Activated CD4-positive, alpha-beta T cell treated with anti-CD3 and anti-CD28 coated beads, Interleukin-2, amount 10 ng/mL, durations not matched to agents 7 days and 5 days (primary cell): ENCODE data around the gene OPTC. TPM values are rescaled to one million over a fixed set of nuclear protein-coding genes. Genes with fewer than 3 reads are reported as not detected.
"Not testable (repeated sequence)": the region's sequence is repeated elsewhere in the genome, so short reads cannot be mapped to it uniquely, and the experiment has no call there.

ENCODE experiments used
- CTCF ChIA-PET: fragments of 350-600 bp; sonication (Branson Sonifier 250); formaldehyde crosslinking; loops from one replicate; lab custom pipeline; 2021; ENCODE audit warnings: antibody characterized with exemption; lab: Charles Lee
- POLR2A ChIA-PET: fragments of 350-600 bp; sonication (Branson Sonifier 250); formaldehyde crosslinking; loops from one replicate; lab custom pipeline; 2021; ENCODE audit warnings: antibody characterized with exemption; lab: Charles Lee
- DNase-seq: peaks from one replicate; pipeline ENCODE4 v3.0.0-alpha.2; 2020
- H3K27ac Mint-ChIP-seq: one replicate; pipeline ENCODE4 v1.8.0; 2021; ENCODE audit warnings: mild to moderate bottlenecking, moderate library complexity, mixed read lengths
- H3K27me3 Mint-ChIP-seq: one replicate; pipeline ENCODE4 v1.8.0; 2021; ENCODE audit warnings: mixed read lengths
- H3K36me3 Mint-ChIP-seq: one replicate; pipeline ENCODE4 v1.8.0; 2021; ENCODE audit warnings: low read depth, mixed read lengths
- H3K4me1 Mint-ChIP-seq: one replicate; pipeline ENCODE4 v1.8.0; 2021; ENCODE audit warnings: mixed read lengths
- H3K4me3 Mint-ChIP-seq: one replicate; pipeline ENCODE4 v1.8.0; 2021; ENCODE audit warnings: mild to moderate bottlenecking, moderate library complexity, mixed read lengths
- H3K9me3 Mint-ChIP-seq: one replicate; pipeline ENCODE4 v1.8.0; 2021; ENCODE audit warnings: mixed read lengths
- total RNA-seq, 2 experiments: library from RNA; stranded (reverse); gene quantifications; one replicate each; pipeline ENCODE4 v1.2.3, GENCODE V29; 2021

Gene OPTC
- total RNA-seq, 2 experiments from 2014 or later, result not detected

- Mint-ChIP-seq H3K27me3 (peaks cover 24% of the 10 kb centered on the region), H3K9me3 (no peaks in the 10 kb centered on the region)
Measured at GRCh38 chr1:203456577-203456976, 37.4 kb upstream of the OPTC start.

GRCh38 chr1:203458078-203458477 lies 35.9 kb upstream of the OPTC start:
- CTCF ChIA-PET, result no interaction called here

More at GRCh38 chr1:203456577-203456976, 37.4 kb upstream of the OPTC start:
- Mint-ChIP-seq H3K27ac (no peak overlapping the region), H3K4me1 (no peaks in the 10 kb centered on the region), H3K4me3 (no peak overlapping the region), H3K36me3 (no peaks in the 10 kb centered on the region)
- ChIA-PET CTCF (interaction anchor here (1.1 kb wide), 1 partner anchor 215 kb away, joined by 3 read pairs; no protein-coding TSS in a partner anchor), POLR2A (no interaction called here)
- no peak for DNase-seq

GRCh38 chr1:203459671-203460201 lies 34.2 kb upstream of the OPTC start:
- Mint-ChIP-seq H3K9me3 (no peaks in the 10 kb centered on the region), H3K36me3 (no peaks in the 10 kb centered on the region), H3K4me3 (no peak overlapping the region), H3K27ac (no peak overlapping the region), H3K27me3 (peaks cover 24% of the 10 kb centered on the region), H3K4me1 (no peaks in the 10 kb centered on the region)
- POLR2A ChIA-PET, result no interaction called here
- DNase-seq, result no peak
- CTCF ChIA-PET, result interaction anchor here (0.6 kb wide), 1 partner anchor 358 kb away, joined by 3 read pairs; no protein-coding TSS in a partner anchor

More at GRCh38 chr1:203458078-203458477, 35.9 kb upstream of the OPTC start:
- Mint-ChIP-seq H3K4me3 (no peak overlapping the region), H3K9me3 (no peaks in the 10 kb centered on the region), H3K36me3 (no peaks in the 10 kb centered on the region), H3K27ac (no peak overlapping the region), H3K27me3 (peaks cover 24% of the 10 kb centered on the region), H3K4me1 (no peaks in the 10 kb centered on the region)
- POLR2A ChIA-PET, result no interaction called here
- no peak for DNase-seq

GRCh38 chr1:203461717-203462116 lies 32.2 kb upstream of the OPTC start:
- DNase-seq, result no peak
- Mint-ChIP-seq H3K27ac (no peak overlapping the region), H3K36me3 (no peaks in the 10 kb centered on the region), H3K4me3 (no peak overlapping the region), H3K4me1 (no peaks in the 10 kb centered on the region), H3K9me3 (no peaks in the 10 kb centered on the region), H3K27me3 (peaks cover 19% of the 10 kb centered on the region)
- POLR2A ChIA-PET, result no interaction called here
- CTCF ChIA-PET, result interaction anchor here (0.8 kb wide), 1 partner anchor 117 kb away, joined by 4 read pairs; no protein-coding TSS in a partner anchor

GRCh38 chr1:203462143-203462542 lies 31.8 kb upstream of the OPTC start:
- Mint-ChIP-seq H3K9me3 (no peaks in the 10 kb centered on the region), H3K4me3 (no peak overlapping the region), H3K27me3 (peaks cover 19% of the 10 kb centered on the region), H3K27ac (no peak overlapping the region), H3K36me3 (no peaks in the 10 kb centered on the region), H3K4me1 (no peaks in the 10 kb centered on the region)
- no peak for DNase-seq
- ChIA-PET POLR2A (no interaction called here), CTCF (interaction anchor here (0.8 kb wide), 1 partner anchor 117 kb away, joined by 4 read pairs; no protein-coding TSS in a partner anchor)

GRCh38 chr1:203462878-203463277 lies 31.1 kb upstream of the OPTC start:
- no peak for DNase-seq
- H3K36me3 Mint-ChIP-seq, result no peaks in the 10 kb centered on the region
- H3K4me3 Mint-ChIP-seq, result no peak overlapping the region
- no peak overlapping the region for H3K27ac Mint-ChIP-seq
- no peaks in the 10 kb centered on the region for H3K4me1 Mint-ChIP-seq
- POLR2A ChIA-PET, result no interaction called here
- CTCF ChIA-PET, result no interaction called here
- H3K27me3 Mint-ChIP-seq, result peaks cover 19% of the 10 kb centered on the region
- H3K9me3 Mint-ChIP-seq, result no peaks in the 10 kb centered on the region

GRCh38 chr1:203463469-203464062 lies 30.4 kb upstream of the OPTC start:
- Mint-ChIP-seq H3K4me3 (no peak overlapping the region), H3K27me3 (peaks cover 14% of the 10 kb centered on the region), H3K36me3 (no peaks in the 10 kb centered on the region), H3K9me3 (no peaks in the 10 kb centered on the region), H3K27ac (no peak overlapping the region), H3K4me1 (no peaks in the 10 kb centered on the region)
- CTCF ChIA-PET, result interaction anchor here (0.9 to 1.3 kb wide), 2 partner anchors 193 to 196 kb away, joined by 3 to 4 read pairs; no protein-coding TSS in a partner anchor
- DNase-seq, result no peak
- POLR2A ChIA-PET, result no interaction called here

- ChIA-PET POLR2A (no interaction called here), CTCF (interaction anchor here (1.3 kb wide), 1 partner anchor 193 kb away, joined by 3 read pairs; no protein-coding TSS in a partner anchor)
- Mint-ChIP-seq H3K4me1 (no peaks in the 10 kb centered on the region), H3K27ac (no peak overlapping the region), H3K4me3 (no peak overlapping the region), H3K27me3 (peaks cover 14% of the 10 kb centered on the region), H3K9me3 (no peaks in the 10 kb centered on the region), H3K36me3 (no peaks in the 10 kb centered on the region)
- no peak for DNase-seq
Measured at GRCh38 chr1:203464226-203464625, 29.7 kb upstream of the OPTC start.

GRCh38 chr1:203464743-203465142 lies 29.2 kb upstream of the OPTC start:
- Mint-ChIP-seq H3K27me3 (peaks cover 12% of the 10 kb centered on the region), H3K4me1 (no peaks in the 10 kb centered on the region), H3K4me3 (no peak overlapping the region), H3K27ac (no peak overlapping the region), H3K9me3 (no peaks in the 10 kb centered on the region), H3K36me3 (no peaks in the 10 kb centered on the region)
- POLR2A ChIA-PET, result no interaction called here
- DNase-seq, result no peak
- CTCF ChIA-PET, result interaction anchor here (1.3 kb wide), 1 partner anchor 194 kb away, joined by 3 read pairs; no protein-coding TSS in a partner anchor

GRCh38 chr1:203465146-203465798 lies 28.7 kb upstream of the OPTC start:
- Mint-ChIP-seq H3K36me3 (no peaks in the 10 kb centered on the region), H3K4me1 (no peaks in the 10 kb centered on the region), H3K27ac (no peak overlapping the region), H3K27me3 (peaks cover 8% of the 10 kb centered on the region), H3K4me3 (no peak overlapping the region), H3K9me3 (no peaks in the 10 kb centered on the region)
- DNase-seq, result no peak
- CTCF ChIA-PET, result interaction anchor here (1.3 to 1.6 kb wide), 2 partner anchors 11 to 194 kb away, joined by 3 to 7 read pairs; partner anchors contain the start of gene PRELP
- POLR2A ChIA-PET, result no interaction called here

GRCh38 chr1:203465948-203466347 lies 28.0 kb upstream of the OPTC start:
- Mint-ChIP-seq H3K4me1 (no peaks in the 10 kb centered on the region), H3K27me3 (peaks cover 6% of the 10 kb centered on the region), H3K27ac (no peak overlapping the region), H3K4me3 (no peak overlapping the region), H3K36me3 (no peaks in the 10 kb centered on the region), H3K9me3 (no peaks in the 10 kb centered on the region)
- DNase-seq, result no peak
- ChIA-PET POLR2A (no interaction called here), CTCF (interaction anchor here (1.6 kb wide), 1 partner anchor 10 kb away, joined by 7 read pairs; the partner anchor contains the start of gene PRELP)

GRCh38 chr1:203466906-203467549 lies 26.9 kb upstream of the OPTC start:
- H3K4me3 Mint-ChIP-seq, DNase-seq, H3K4me1 Mint-ChIP-seq, H3K9me3 Mint-ChIP-seq, H3K27me3 Mint-ChIP-seq, POLR2A ChIA-PET, H3K27ac Mint-ChIP-seq, H3K36me3 Mint-ChIP-seq: not testable (repeated sequence)
- CTCF ChIA-PET, result interaction anchor here (1.6 kb wide), 1 partner anchor 9 kb away, joined by 7 read pairs; the partner anchor contains the start of gene PRELP
